Measurements from ENCODE around the gene SLC4A8. TPM values are rescaled to one million over a fixed set of nuclear protein-coding genes. Genes with fewer than 3 reads are reported as not detected.

Gene SLC4A8
- total RNA-seq, 1 donor from 2014 or later: 18.5 TPM

DNA sequence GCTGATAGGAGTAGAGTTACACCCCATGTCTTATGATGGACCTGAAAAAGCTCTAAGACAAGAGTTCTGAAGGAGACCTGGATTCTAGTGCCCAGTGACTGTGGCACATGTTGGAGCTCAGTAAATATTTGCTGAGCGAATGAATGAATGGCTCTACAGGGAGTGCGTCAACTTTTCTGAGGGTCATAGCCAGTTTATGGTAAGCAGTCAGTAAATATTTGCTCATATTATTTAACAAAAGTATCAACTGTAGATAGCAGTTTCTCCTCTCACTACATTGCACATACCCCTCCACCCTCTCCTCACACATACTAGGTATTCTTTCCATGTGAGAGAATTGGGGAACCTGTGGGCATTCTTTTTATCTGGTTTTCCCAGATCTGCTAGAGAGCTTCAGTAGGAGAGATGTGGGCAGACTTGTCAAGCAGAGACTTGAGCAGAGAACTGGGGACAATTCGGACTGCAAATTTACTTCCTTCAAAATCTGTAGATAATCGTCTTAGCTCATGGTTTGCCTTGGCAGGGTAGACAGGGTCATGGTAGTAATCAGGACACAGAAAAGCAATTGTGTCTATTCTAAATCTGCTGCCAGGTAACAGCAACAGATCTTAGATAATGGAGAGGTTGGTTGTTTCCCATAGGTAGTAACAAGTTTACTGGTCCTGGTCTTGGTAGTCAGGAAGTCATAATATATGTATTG lies 5.7 kb downstream of the SLC4A8 start:
- Mint-ChIP-seq H3K9me3 (no peaks in the 10 kb centered on the region), H3K4me3 (peak overlapping the region; percentile 17), H3K36me3 (no peaks in the 10 kb centered on the region), H3K27me3 (peaks cover 5% of the 10 kb centered on the region), H3K4me1 (ENCODE audit: unreplicated experiment) (peaks cover 5% of the 10 kb centered on the region), H3K27ac (peak overlapping the region; percentile 30)
- no peak for DNase-seq (ENCODE audit: extremely low spot score, unreplicated experiment)
- TF ChIP-seq, protein P1, sequence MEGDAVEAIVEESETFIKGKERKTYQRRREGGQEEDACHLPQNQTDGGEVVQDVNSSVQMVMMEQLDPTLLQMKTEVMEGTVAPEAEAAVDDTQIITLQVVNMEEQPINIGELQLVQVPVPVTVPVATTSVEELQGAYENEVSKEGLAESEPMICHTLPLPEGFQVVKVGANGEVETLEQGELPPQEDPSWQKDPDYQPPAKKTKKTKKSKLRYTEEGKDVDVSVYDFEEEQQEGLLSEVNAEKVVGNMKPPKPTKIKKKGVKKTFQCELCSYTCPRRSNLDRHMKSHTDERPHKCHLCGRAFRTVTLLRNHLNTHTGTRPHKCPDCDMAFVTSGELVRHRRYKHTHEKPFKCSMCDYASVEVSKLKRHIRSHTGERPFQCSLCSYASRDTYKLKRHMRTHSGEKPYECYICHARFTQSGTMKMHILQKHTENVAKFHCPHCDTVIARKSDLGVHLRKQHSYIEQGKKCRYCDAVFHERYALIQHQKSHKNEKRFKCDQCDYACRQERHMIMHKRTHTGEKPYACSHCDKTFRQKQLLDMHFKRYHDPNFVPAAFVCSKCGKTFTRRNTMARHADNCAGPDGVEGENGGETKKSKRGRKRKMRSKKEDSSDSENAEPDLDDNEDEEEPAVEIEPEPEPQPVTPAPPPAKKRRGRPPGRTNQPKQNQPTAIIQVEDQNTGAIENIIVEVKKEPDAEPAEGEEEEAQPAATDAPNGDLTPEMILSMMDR (conservative IDR thresholded peaks at IDR 0.05): no peak

DNA sequence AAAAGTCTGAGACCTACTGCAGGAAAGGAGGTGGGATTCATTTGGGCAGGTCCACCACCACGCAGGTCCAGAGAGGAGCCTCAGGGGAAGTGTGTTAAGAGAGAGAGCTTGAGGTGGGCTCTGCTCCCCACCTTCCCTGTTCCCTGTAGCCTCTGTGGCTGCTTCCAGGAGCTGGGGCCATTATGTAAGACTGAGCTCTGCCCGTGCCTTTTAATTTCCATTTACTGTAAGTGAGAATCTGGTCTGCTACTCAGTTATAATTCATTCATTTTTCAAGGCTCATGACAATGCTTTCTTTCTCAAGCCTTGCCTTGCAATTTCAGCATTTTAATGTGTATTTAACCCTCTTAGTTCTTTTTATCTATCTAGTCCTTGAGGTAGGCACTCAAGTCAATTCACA lies 8.3 kb downstream of the SLC4A8 start:
- Mint-ChIP-seq H3K27ac (no peak overlapping the region), H3K4me3 (no peak overlapping the region), H3K36me3 (no peaks in the 10 kb centered on the region), H3K27me3 (no peaks in the 10 kb centered on the region), H3K9me3 (no peaks in the 10 kb centered on the region), H3K4me1 (ENCODE audit: unreplicated experiment) (peaks cover 5% of the 10 kb centered on the region)
- DNase-seq (ENCODE audit: extremely low spot score, unreplicated experiment): no peak
- TF ChIP-seq, protein P1 (conservative IDR thresholded peaks at IDR 0.05): no peak

DNA sequence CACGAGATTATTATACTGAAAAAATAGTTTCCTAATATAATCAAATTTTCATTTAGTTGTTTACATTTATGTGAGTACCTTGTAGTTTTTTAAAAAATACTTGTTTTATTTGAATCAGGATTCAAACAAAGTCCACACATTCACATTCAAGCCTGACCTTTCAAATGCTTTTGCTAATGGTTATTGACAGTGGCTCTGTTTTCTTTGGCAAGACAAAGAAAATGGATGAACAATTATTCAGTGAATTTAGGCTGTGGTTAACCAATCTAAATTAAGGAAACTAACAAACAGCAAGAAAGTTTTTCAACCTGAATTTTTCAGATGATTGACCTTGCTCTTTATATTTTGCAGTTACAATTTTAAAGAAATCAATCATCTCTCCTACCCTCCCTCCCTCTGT lies 9.7 kb downstream of the SLC4A8 start:
- H3K36me3 Mint-ChIP-seq: no peaks in the 10 kb centered on the region
- no peak overlapping the region for H3K27ac Mint-ChIP-seq
- H3K9me3 Mint-ChIP-seq: no peaks in the 10 kb centered on the region
- no peaks in the 10 kb centered on the region for H3K27me3 Mint-ChIP-seq
- peaks cover 5% of the 10 kb centered on the region for H3K4me1 Mint-ChIP-seq (ENCODE audit: unreplicated experiment)
- no peak for DNase-seq (ENCODE audit: extremely low spot score, unreplicated experiment)
- no peak overlapping the region for H3K4me3 Mint-ChIP-seq
- TF ChIP-seq, protein P1 (conservative IDR thresholded peaks at IDR 0.05): no peak

DNA sequence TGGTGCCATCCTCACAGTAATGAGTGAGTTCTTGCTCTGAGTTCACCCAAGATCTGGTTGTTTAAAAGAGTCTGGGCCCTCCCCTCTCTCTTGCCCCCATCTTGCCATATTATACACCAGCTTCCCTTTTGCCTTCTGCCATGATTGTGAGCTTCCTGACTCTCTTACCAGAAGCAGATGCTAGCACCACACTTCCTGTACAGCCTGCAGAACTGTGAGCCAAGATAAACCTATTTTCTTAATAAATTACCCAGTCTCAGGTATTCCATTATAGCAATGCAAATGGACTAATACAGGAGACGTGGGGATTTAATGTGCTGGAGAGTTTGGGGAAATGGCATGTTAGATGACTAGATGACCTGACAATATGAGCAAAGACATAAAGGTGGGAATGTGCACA lies 12.8 kb downstream of the SLC4A8 start:
- DNase-seq (ENCODE audit: extremely low spot score, unreplicated experiment): no peak
- H3K4me1 Mint-ChIP-seq (ENCODE audit: unreplicated experiment): peaks cover 16% of the 10 kb centered on the region
- no peaks in the 10 kb centered on the region for H3K9me3 Mint-ChIP-seq
- TF ChIP-seq, protein P1 (conservative IDR thresholded peaks at IDR 0.05): no peak
- no peak overlapping the region for H3K4me3 Mint-ChIP-seq
- H3K27me3 Mint-ChIP-seq: no peaks in the 10 kb centered on the region
- no peak overlapping the region for H3K27ac Mint-ChIP-seq
- H3K36me3 Mint-ChIP-seq: peaks cover 4% of the 10 kb centered on the region

DNA sequence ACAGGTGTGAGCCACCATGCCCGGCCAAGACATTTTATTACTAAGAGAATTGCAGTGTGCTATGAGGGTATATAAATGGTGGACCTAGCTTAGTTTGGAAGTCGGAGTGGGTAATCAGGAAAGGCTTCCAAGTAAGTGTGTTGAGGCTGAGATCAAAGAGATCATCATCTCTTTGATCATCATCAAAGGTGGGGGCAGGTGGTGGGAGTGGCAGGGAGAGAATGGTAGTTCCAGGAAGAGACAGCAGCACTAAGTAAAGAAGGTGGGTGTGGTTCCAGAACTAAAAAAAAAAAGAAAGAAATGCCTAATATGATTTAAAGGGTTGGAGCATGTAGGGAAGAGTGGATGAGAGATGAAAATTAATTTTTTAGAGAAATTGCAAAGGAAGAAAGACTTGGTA lies 14.7 kb downstream of the SLC4A8 start:
- H3K27me3 Mint-ChIP-seq: no peaks in the 10 kb centered on the region
- TF ChIP-seq, protein P1 (conservative IDR thresholded peaks at IDR 0.05): no peak
- H3K4me3 Mint-ChIP-seq: no peak overlapping the region
- H3K36me3 Mint-ChIP-seq: peaks cover 5% of the 10 kb centered on the region
- H3K9me3 Mint-ChIP-seq: no peaks in the 10 kb centered on the region
- DNase-seq (ENCODE audit: extremely low spot score, unreplicated experiment): no peak
- H3K4me1 Mint-ChIP-seq (ENCODE audit: unreplicated experiment): peaks cover 12% of the 10 kb centered on the region
- H3K27ac Mint-ChIP-seq: no peak overlapping the region

Measured in type B pancreatic cell (in vitro differentiated cells).